Stimulated activated CD8-positive, alpha-beta memory T cell treated with anti-CD3 and anti-CD28 coated beads, Interleukin-15, amount 100 ng/mL, for 24 hours (primary cell): ENCODE data around the gene PIWIL4.

Source experiments
- DNase-seq: peaks from one replicate; pipeline ENCODE4 v3.0.0-alpha.2; 2020; ENCODE audit warnings: low read depth

The PIWIL4 gene

GRCh38 chr11:94662846-94663390, 95.8 kb downstream of the PIWIL4 start:
- no peak for DNase-seq

GRCh38 chr11:94664346-94664745, 97.2 kb downstream of the PIWIL4 start:
- no peak for DNase-seq

DNA sequence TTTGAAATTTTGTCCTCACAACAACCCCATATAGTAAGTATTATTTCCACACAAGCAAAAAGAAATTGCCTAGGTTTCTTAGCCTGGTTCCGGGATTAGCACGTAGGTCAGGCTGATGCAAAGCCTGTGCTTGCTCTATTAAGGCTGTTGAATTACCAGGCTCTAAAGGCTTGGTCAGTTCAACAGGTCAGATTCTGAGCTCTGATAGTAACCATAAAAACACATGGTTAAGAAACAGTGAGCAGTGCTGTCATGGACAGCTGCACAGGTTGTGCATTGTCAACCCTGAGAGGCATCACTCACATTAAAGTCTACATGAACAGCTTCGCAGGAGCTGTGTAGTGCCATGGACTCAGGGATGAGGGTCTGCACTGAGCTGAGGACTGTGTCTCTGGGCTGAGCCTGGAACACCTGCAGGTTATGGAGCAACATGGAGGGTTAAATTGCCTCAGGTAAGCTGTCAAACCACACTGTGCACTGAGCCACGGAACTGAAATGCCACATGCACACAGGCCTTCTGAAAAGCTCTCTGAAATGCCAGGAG, 98.0 kb downstream of the PIWIL4 start:
- no peak for DNase-seq

DNA sequence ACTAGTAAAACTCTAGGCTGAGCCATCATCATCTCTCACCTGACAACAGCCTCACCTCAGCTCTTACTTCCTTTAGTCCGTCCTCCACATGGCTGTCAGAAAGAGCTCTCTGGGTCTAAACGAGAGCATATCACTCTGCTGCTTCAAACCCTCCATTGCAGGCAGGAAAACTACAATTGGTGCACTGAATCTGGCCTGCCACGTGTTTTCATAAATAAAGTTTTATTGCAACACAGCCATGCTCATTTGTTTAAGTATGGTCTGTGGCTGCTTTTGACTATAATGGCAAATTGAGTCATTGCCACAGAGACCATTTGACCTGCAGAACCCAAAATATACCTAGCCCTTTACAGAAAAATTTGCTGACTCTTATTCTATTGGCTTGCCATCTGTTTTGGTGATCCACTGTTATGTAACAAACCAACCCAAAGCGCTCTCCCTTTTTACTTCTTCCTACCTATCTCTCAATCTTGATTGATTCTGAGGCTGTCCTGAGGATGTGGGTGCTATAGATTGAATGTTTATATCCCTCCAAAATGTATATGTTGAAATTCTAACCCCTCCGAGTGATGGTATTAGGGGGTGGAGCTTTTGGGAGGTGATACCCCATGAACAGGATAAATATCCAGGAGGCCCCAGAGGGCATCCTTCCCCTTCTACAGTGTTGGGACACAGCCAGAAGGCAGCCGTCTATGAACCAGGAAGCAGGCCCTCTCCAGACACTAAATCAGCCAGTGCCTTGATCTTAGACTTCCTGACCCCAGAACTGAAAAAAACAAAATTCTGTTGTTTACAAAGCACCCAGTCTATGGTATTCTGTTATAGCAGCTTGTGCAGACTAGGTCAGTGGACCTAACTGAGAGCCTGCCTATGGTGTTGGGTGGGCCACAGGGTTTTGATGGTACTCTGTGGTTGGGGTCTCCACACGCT, 99.9 kb downstream of the PIWIL4 start:
- no peak for DNase-seq

GRCh38 chr11:94668212-94668793, 101.1 kb downstream of the PIWIL4 start:
- DNase-seq = no peak

DNA sequence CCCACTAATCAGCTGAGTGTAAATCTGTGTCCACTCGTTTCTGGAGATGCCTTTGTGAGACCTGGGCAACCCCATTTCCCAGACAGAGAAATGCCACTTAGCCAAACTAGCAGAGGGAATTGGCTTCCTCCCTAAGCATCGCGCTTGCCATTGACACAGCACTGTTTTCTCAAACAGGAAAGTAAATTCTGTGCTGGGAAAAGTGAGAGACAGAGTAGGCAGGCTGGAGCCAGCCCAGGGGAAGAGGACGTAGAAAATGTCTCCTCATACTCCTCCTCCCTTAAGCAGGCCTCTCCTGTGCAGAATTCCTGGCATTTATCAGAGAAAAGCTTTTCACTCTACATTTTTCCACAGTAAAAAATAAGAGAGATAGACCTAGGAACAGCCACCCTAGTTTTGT, 101.9 kb downstream of the PIWIL4 start:
- DNase-seq = no peak
